Measurements from ENCODE around the gene SYNM.

DNA sequence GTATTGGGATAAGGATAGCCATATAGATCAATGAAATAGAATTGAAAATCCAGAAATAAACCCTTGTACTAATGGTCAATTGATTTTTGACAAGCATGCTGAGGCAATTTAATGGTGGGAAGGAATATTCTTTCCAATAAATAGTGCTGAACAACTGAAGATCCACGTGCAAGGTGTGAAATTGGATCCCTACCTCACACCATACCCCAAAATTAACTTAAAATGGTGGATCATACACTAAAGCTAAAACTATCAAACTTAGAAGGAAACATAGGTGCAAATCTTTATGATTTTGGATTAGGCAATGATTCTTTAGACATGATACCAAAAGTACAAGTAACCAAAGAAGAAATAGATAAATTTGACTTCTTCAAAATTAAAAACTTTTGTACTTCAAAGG lies 22.1 kb upstream of the SYNM start:
- TF ChIP-seq CTCF (IDR thresholded peaks at IDR 0.05) (no peak), POLR2A (IDR thresholded peaks at IDR 0.05; ENCODE audit: low read depth) (no peak)
